Effector CD8-positive, alpha-beta T cell (primary cell): ENCODE results near the gene LINGO1.

Source experiments
- DNase-seq: peaks from one replicate; lab custom pipeline; 2025; lab: John Stamatoyannopoulos, UW

The LINGO1 gene

GRCh38 chr15:77617476-77618230 is 15.1 kb downstream of the LINGO1 start:
- no peak for DNase-seq

GRCh38 chr15:77616072-77616471 is 16.6 kb downstream of the LINGO1 start:
- DNase-seq = no peak

- DNase-seq = no peak
These were observed 17.2 kb downstream of the LINGO1 start for GRCh38 chr15:77615472-77615871.

GRCh38 chr15:77614251-77614806 is 18.4 kb downstream of the LINGO1 start:
- DNase-seq = no peak

GRCh38 chr15:77613814-77614213 is 18.9 kb downstream of the LINGO1 start:
- DNase-seq = no peak

GRCh38 chr15:77612958-77613601 is 19.6 kb downstream of the LINGO1 start:
- DNase-seq = no peak

- DNase-seq = no peak
These were observed 20.9 kb downstream of the LINGO1 start for GRCh38 chr15:77611767-77612166.

- no peak for DNase-seq
These were observed 22.0 kb downstream of the LINGO1 start for GRCh38 chr15:77610731-77611130.

GRCh38 chr15:77609558-77609957 is 23.2 kb downstream of the LINGO1 start:
- no peak for DNase-seq

- DNase-seq = no peak
These were observed 23.9 kb downstream of the LINGO1 start for GRCh38 chr15:77608774-77609173.

- DNase-seq = no peak
These were observed 24.8 kb downstream of the LINGO1 start for GRCh38 chr15:77607894-77608261.

- no peak for DNase-seq
These were observed 25.4 kb downstream of the LINGO1 start for GRCh38 chr15:77607111-77607893.

- no peak for DNase-seq
These were observed 26.3 kb downstream of the LINGO1 start for GRCh38 chr15:77606142-77607034.

GRCh38 chr15:77605547-77605946 is 27.2 kb downstream of the LINGO1 start:
- no peak for DNase-seq

GRCh38 chr15:77604973-77605372 is 27.7 kb downstream of the LINGO1 start:
- no peak for DNase-seq

- no peak for DNase-seq
These were observed 28.9 kb downstream of the LINGO1 start for GRCh38 chr15:77603611-77604336.

- DNase-seq = no peak
These were observed 29.9 kb downstream of the LINGO1 start for GRCh38 chr15:77602800-77603199.

- no peak for DNase-seq
These were observed 32.8 kb downstream of the LINGO1 start for GRCh38 chr15:77599899-77600298.

GRCh38 chr15:77599357-77599756 is 33.4 kb downstream of the LINGO1 start:
- DNase-seq = no peak

GRCh38 chr15:77598644-77599043 is 34.1 kb downstream of the LINGO1 start:
- DNase-seq = no peak
